Glutamatergic neuron (in vitro differentiated cells): Measurements from ENCODE around the gene PI4KA. TPM values are rescaled to one million over a fixed set of nuclear protein-coding genes. Genes with fewer than 3 reads are reported as not detected.

Experiments
- DNase-seq: peaks from one replicate; pipeline ENCODE4 v3.0.0; 2022
- H3K27ac Mint-ChIP-seq: one replicate; pipeline ENCODE4 v1.8.0; 2020; ENCODE audit warnings: mild to moderate bottlenecking, mixed read lengths, inconsistent platforms; ENCODE audit not compliant: unreplicated experiment
- H3K27me3 Mint-ChIP-seq: one replicate; pipeline ENCODE4 v1.8.0; 2020; ENCODE audit warnings: mild to moderate bottlenecking, moderate library complexity, mixed read lengths, inconsistent platforms; ENCODE audit not compliant: unreplicated experiment
- H3K36me3 Mint-ChIP-seq: one replicate; pipeline ENCODE4 v1.8.0; 2020; ENCODE audit warnings: mild to moderate bottlenecking, mixed read lengths, inconsistent platforms; ENCODE audit not compliant: unreplicated experiment
- H3K4me1 Mint-ChIP-seq: one replicate; pipeline ENCODE4 v1.8.0; 2020; ENCODE audit warnings: mild to moderate bottlenecking, low read depth, mixed read lengths, inconsistent platforms; ENCODE audit not compliant: unreplicated experiment
- H3K4me3 Mint-ChIP-seq: one replicate; pipeline ENCODE4 v1.8.0; 2020; ENCODE audit warnings: mild to moderate bottlenecking, mixed read lengths, inconsistent platforms; ENCODE audit not compliant: unreplicated experiment
- H3K9me3 Mint-ChIP-seq: one replicate; pipeline ENCODE4 v1.8.0; 2020; ENCODE audit warnings: mild to moderate bottlenecking, moderate library complexity, mixed read lengths, inconsistent platforms; ENCODE audit not compliant: unreplicated experiment
- total RNA-seq: library from RNA; stranded (reverse); fragmentation: NEBNext Ultra II Directional; extraction: Animal tissue kit (Norgen Biotek cat#: 25700); gene quantifications from one replicate; pipeline ENCODE4 v1.2.1, GENCODE V29; 2021; ENCODE audit not compliant: unreplicated experiment
- TF ChIP-seq, protein P1 (sequence below): fragments of 200-600 bp; sonication (generic); IDR thresholded peaks from one replicate; pipeline ENCODE4 v1.5.0; 2021; ENCODE audit not compliant: partially characterized antibody, unreplicated experiment

The PI4KA gene
- total RNA-seq, 1 donor from 2014 or later, result 165 TPM

- Mint-ChIP-seq H3K27me3 (peaks cover 8% of the 10 kb centered on the region), H3K36me3 (no peaks in the 10 kb centered on the region), H3K27ac (no peak overlapping the region), H3K4me1 (peaks cover 10% of the 10 kb centered on the region), H3K4me3 (no peak overlapping the region), H3K9me3 (no peaks in the 10 kb centered on the region)
- DNase-seq, result no peak
- TF ChIP-seq, protein P1, sequence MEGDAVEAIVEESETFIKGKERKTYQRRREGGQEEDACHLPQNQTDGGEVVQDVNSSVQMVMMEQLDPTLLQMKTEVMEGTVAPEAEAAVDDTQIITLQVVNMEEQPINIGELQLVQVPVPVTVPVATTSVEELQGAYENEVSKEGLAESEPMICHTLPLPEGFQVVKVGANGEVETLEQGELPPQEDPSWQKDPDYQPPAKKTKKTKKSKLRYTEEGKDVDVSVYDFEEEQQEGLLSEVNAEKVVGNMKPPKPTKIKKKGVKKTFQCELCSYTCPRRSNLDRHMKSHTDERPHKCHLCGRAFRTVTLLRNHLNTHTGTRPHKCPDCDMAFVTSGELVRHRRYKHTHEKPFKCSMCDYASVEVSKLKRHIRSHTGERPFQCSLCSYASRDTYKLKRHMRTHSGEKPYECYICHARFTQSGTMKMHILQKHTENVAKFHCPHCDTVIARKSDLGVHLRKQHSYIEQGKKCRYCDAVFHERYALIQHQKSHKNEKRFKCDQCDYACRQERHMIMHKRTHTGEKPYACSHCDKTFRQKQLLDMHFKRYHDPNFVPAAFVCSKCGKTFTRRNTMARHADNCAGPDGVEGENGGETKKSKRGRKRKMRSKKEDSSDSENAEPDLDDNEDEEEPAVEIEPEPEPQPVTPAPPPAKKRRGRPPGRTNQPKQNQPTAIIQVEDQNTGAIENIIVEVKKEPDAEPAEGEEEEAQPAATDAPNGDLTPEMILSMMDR, result no peak
Observed at GRCh38 chr22:20782083-20782482, 76.5 kb downstream of the PI4KA start.

- no peak overlapping the region for H3K4me3 Mint-ChIP-seq
- peaks cover 5% of the 10 kb centered on the region for H3K27me3 Mint-ChIP-seq
- no peaks in the 10 kb centered on the region for H3K36me3 Mint-ChIP-seq
- no peak overlapping the region for H3K27ac Mint-ChIP-seq
- TF ChIP-seq, protein P1, result no peak
- DNase-seq, result no peak
- peaks cover 4% of the 10 kb centered on the region for H3K4me1 Mint-ChIP-seq
- no peaks in the 10 kb centered on the region for H3K9me3 Mint-ChIP-seq
Observed at GRCh38 chr22:20781272-20781990, 77.2 kb downstream of the PI4KA start.

DNA sequence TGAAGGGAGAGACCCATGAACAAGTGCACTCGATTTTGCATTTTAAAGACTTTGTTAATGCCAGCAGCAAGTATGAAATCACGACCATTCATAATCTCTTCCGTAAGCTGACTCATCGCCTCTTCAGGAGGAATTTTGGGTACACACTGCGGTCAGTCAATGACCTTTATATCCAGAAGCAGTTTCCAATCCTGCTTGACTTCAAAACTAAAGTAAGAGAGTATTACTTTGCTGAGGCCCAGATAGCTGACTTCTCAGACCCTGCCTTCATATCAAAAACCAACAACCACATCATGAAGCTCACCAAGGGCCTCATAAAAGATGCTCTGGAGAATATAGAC is 78.8 kb downstream of the PI4KA start:
- no peaks in the 10 kb centered on the region for H3K36me3 Mint-ChIP-seq
- H3K27ac Mint-ChIP-seq, result no peak overlapping the region
- no peaks in the 10 kb centered on the region for H3K9me3 Mint-ChIP-seq
- TF ChIP-seq, protein P1, result no peak
- peaks cover 3% of the 10 kb centered on the region for H3K27me3 Mint-ChIP-seq
- DNase-seq, result no peak
- no peak overlapping the region for H3K4me3 Mint-ChIP-seq
- H3K4me1 Mint-ChIP-seq, result no peaks in the 10 kb centered on the region

GRCh38 chr22:20779014-20779817 is 79.4 kb downstream of the PI4KA start:
- H3K36me3 Mint-ChIP-seq, result no peaks in the 10 kb centered on the region
- no peak for DNase-seq
- TF ChIP-seq, protein P1, result no peak
- H3K27me3 Mint-ChIP-seq, result peaks cover 3% of the 10 kb centered on the region
- H3K27ac Mint-ChIP-seq, result no peak overlapping the region
- no peaks in the 10 kb centered on the region for H3K4me1 Mint-ChIP-seq
- H3K9me3 Mint-ChIP-seq, result no peaks in the 10 kb centered on the region
- no peak overlapping the region for H3K4me3 Mint-ChIP-seq
